HG02588 (cell line): ENCODE results near the gene SPAG5.

Experiments
- ATAC-seq: cut with Tn5 transposase; IDR thresholded peaks from one replicate; pipeline ENCODE4 v1.9.1; 2021; ENCODE audit warnings: mild to moderate bottlenecking, moderate library complexity; ENCODE audit not compliant: unreplicated experiment

SPAG5 gene

GRCh38 chr17:28545141-28545503 lies 53.7 kb downstream of the SPAG5 start:
- no peak for ATAC-seq

GRCh38 chr17:28544402-28545140 lies 54.3 kb downstream of the SPAG5 start:
- ATAC-seq = no peak

- no peak for ATAC-seq
Observed at GRCh38 chr17:28541439-28541838, 57.4 kb downstream of the SPAG5 start.

GRCh38 chr17:28540231-28540630 lies 58.6 kb downstream of the SPAG5 start:
- no peak for ATAC-seq

GRCh38 chr17:28538296-28538895 lies 60.4 kb downstream of the SPAG5 start:
- no peak for ATAC-seq

GRCh38 chr17:28537219-28537610 lies 61.6 kb downstream of the SPAG5 start:
- no peak for ATAC-seq

- ATAC-seq = no peak
Observed at GRCh38 chr17:28536532-28537218, 62.1 kb downstream of the SPAG5 start.

- ATAC-seq = no peak
Observed at GRCh38 chr17:28534740-28535375, 64.0 kb downstream of the SPAG5 start.

GRCh38 chr17:28533091-28533807 lies 65.6 kb downstream of the SPAG5 start:
- no peak for ATAC-seq

- ATAC-seq = no peak
Observed at GRCh38 chr17:28532050-28532960, 66.5 kb downstream of the SPAG5 start.

- no peak for ATAC-seq
Observed at GRCh38 chr17:28530926-28531325, 67.9 kb downstream of the SPAG5 start.

- ATAC-seq = no peak
Observed at GRCh38 chr17:28530250-28530649, 68.6 kb downstream of the SPAG5 start.

- ATAC-seq = no peak
Observed at GRCh38 chr17:28529013-28529400, 69.8 kb downstream of the SPAG5 start.

- no peak for ATAC-seq
Observed at GRCh38 chr17:28528327-28529012, 70.4 kb downstream of the SPAG5 start.

- no peak for ATAC-seq
Observed at GRCh38 chr17:28527859-28528258, 71.0 kb downstream of the SPAG5 start.
